Vagina (tissue), 2 donors: ENCODE measurements around the gene CRTAC1. TPM values are rescaled to one million over a fixed set of nuclear protein-coding genes. Genes with fewer than 3 reads are reported as not detected.
A peak's percentile ranks its signal among the peaks of the same experiment; 100 is the strongest.

Source experiments
- DNase-seq, 2 donors: peaks; one replicate each; pipeline ENCODE4 v3.0.0-alpha.2; 2017; ENCODE audit errors: extremely low spot score in 2 of 2
- H3K27ac ChIP-seq: fragments of 200-600 bp; sonication (generic); one replicate; pipeline ENCODE4 v1.5.1; 2019
- H3K27me3 ChIP-seq: fragments of 200-600 bp; sonication (generic); one replicate; pipeline ENCODE4 v1.5.1; 2019
- H3K36me3 ChIP-seq, 2 donors: fragments of 200-600 bp; sonication (generic); one replicate each; pipeline ENCODE4 v1.5.1; 2017 to 2019
- H3K4me1 ChIP-seq: fragments of 200-600 bp; sonication (generic); one replicate; pipeline ENCODE4 v1.5.1; 2019
- H3K4me3 ChIP-seq, 2 donors: fragments of 200-600 bp; sonication (generic); 1 replicate in 1 of 2; 2 replicates in 1 of 2; pipeline ENCODE4 v1.5.1; 2016 to 2019
- H3K9me3 ChIP-seq: fragments of 200-600 bp; sonication (generic); one replicate; pipeline ENCODE4 v1.5.1; 2019
- POLR2A ChIP-seq, 2 donors: fragments of 450-650 bp; IDR thresholded peaks; one replicate each; pipeline ENCODE4 v1.6.1; 2017; ENCODE audit warnings: antibody characterized with exemption in 2 of 2, mild to moderate bottlenecking in 2 of 2, moderate library complexity in 2 of 2
- POLR2AphosphoS5 ChIP-seq, 2 donors: sonication (generic); formaldehyde crosslinking; IDR thresholded peaks; one replicate each; pipeline ENCODE4 v1.9.0; 2017; ENCODE audit warnings: antibody characterized with exemption in 2 of 2, mild to moderate bottlenecking in 2 of 2, low read depth in 1 of 2; ENCODE audit not compliant: insufficient read depth in 1 of 2
- intact Hi-C: fragments of 100-400 bp; cut with DNase I; formaldehyde crosslinking; loops from one replicate; pipeline ENCODE4 v1.15.1; 2023
- total RNA-seq: library from RNA; depleted of rRNA; stranded (reverse); fragments of >200 nt; gene quantifications from one replicate; pipeline ENCODE4 v1.2.3, GENCODE V29; 2016
- TF ChIP-seq, protein P1 (sequence below), 3 experiments: fragments of 450-650 bp in 2 of 3; fragments of 200-600 bp in 1 of 3; sonication (generic) in 1 of 3; IDR thresholded peaks; one replicate each; pipeline ENCODE4 v1.5.1; 2017 to 2019; ENCODE audit warnings: antibody characterized with exemption in 3 of 3, mild to moderate bottlenecking in 2 of 3, moderate library complexity in 2 of 3

Gene CRTAC1
- total RNA-seq, 1 donor from 2014 or later = 2.5 TPM

DNA sequence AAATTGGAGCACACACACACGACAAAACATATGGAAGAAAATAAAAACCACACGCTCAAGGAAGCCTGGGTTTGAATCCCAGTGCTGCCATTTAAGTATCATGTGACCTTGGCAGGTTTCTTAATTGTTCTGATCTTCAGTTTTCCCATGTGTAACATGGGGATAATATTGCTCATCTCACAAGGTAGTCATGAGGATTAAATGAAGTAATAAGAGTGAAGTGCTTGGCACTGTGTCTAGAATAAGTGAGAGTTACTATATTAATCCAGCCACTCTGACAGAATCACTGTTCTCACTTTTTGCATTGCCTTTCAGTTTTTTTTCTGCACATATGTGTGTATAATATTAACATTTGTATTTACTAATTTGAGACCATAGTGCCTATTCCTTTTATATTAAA, 137.5 kb downstream of the CRTAC1 start:
- Histone ChIP-seq H3K27me3 (no peaks in the 10 kb centered on the region), H3K4me3 (no peak overlapping the region), H3K36me3 (no peaks in the 10 kb centered on the region), H3K4me1 (peaks cover 13% of the 10 kb centered on the region), H3K9me3 (no peaks in the 10 kb centered on the region), H3K27ac (no peak overlapping the region)
- no peak for DNase-seq
- intact Hi-C loops = no loop called here
- no peak for TF ChIP-seq POLR2A (IDR thresholded peaks at IDR 0.05)
- TF ChIP-seq, protein P1, sequence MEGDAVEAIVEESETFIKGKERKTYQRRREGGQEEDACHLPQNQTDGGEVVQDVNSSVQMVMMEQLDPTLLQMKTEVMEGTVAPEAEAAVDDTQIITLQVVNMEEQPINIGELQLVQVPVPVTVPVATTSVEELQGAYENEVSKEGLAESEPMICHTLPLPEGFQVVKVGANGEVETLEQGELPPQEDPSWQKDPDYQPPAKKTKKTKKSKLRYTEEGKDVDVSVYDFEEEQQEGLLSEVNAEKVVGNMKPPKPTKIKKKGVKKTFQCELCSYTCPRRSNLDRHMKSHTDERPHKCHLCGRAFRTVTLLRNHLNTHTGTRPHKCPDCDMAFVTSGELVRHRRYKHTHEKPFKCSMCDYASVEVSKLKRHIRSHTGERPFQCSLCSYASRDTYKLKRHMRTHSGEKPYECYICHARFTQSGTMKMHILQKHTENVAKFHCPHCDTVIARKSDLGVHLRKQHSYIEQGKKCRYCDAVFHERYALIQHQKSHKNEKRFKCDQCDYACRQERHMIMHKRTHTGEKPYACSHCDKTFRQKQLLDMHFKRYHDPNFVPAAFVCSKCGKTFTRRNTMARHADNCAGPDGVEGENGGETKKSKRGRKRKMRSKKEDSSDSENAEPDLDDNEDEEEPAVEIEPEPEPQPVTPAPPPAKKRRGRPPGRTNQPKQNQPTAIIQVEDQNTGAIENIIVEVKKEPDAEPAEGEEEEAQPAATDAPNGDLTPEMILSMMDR (IDR thresholded peaks at IDR 0.05) = no peak
- TF ChIP-seq POLR2AphosphoS5 (IDR thresholded peaks at IDR 0.05; ENCODE audit: insufficient read depth in 1 of 2, low read depth in 1 of 2) = no peak

DNA sequence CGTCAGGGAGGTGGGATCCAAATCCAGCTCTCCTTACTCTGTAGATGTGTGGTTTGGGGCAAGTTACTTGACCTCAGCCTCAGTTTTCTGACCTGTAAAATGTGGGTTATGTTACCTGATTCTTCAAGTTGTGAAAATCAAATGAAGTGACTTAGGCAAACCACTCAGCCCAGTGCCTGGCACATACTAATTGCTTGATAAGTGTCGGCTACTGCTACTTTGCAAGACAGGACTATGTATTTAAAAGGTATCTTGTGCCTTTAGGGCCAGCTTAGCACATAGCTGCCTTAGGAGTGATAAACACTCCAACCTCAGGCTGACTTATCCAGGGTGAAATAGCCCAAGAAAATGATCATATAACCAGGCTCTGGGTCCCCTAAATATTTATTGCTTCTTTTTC, 137.9 kb downstream of the CRTAC1 start:
- no peak for DNase-seq
- TF ChIP-seq POLR2AphosphoS5 (IDR thresholded peaks at IDR 0.05; ENCODE audit: insufficient read depth in 1 of 2, low read depth in 1 of 2) = no peak
- TF ChIP-seq POLR2A (IDR thresholded peaks at IDR 0.05) = no peak
- TF ChIP-seq, protein P1 (IDR thresholded peaks at IDR 0.05) = no peak
- Histone ChIP-seq H3K4me1 (peaks cover 13% of the 10 kb centered on the region), H3K4me3 (no peak overlapping the region), H3K36me3 (no peaks in the 10 kb centered on the region), H3K9me3 (no peaks in the 10 kb centered on the region), H3K27me3 (no peaks in the 10 kb centered on the region), H3K27ac (no peak overlapping the region)
- intact Hi-C loops = no loop called here

DNA sequence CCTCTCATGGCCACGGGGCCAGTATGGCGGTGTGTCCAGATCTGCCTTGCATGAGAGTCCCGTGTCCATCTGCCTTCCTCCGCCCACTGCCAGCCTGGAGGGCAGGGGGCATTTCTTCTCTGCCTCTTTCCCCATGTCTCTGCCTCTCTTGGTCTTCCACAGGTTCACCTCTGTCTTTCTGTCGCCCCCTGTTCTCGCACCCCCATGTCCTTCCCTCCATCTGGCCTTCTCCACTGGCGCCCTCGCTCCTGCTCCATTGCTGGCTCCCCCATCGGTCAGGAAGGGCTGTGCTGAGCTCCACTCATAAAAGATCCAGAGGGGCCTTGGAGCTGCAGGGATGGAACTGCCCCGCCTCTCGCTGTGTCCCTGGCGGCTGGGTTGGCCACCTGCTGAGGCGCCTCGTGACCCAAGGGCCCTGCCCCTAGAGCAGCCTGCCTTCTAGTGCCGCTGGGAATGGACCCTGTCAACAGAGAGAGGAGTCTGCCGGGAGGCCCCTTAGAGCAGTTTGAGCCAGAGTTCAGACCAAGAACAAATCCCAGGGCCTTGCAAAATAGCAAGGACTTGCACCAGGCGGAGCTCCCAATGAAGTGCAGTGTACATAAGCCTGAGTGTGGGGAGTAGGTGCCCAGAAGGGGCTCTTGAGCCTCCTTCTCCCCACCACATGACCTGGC, 138.8 kb downstream of the CRTAC1 start:
- Histone ChIP-seq H3K27me3 (no peaks in the 10 kb centered on the region), H3K9me3 (no peaks in the 10 kb centered on the region), H3K36me3 (no peaks in the 10 kb centered on the region), H3K4me1 (peaks cover 13% of the 10 kb centered on the region), H3K27ac (no peak overlapping the region), H3K4me3 (no peak overlapping the region)
- no peak for DNase-seq
- intact Hi-C loops = no loop called here
- TF ChIP-seq, protein P1 (IDR thresholded peaks at IDR 0.05) = no peak
- TF ChIP-seq POLR2AphosphoS5 (IDR thresholded peaks at IDR 0.05; ENCODE audit: insufficient read depth in 1 of 2, low read depth in 1 of 2) = no peak
- no peak for TF ChIP-seq POLR2A (IDR thresholded peaks at IDR 0.05)

DNA sequence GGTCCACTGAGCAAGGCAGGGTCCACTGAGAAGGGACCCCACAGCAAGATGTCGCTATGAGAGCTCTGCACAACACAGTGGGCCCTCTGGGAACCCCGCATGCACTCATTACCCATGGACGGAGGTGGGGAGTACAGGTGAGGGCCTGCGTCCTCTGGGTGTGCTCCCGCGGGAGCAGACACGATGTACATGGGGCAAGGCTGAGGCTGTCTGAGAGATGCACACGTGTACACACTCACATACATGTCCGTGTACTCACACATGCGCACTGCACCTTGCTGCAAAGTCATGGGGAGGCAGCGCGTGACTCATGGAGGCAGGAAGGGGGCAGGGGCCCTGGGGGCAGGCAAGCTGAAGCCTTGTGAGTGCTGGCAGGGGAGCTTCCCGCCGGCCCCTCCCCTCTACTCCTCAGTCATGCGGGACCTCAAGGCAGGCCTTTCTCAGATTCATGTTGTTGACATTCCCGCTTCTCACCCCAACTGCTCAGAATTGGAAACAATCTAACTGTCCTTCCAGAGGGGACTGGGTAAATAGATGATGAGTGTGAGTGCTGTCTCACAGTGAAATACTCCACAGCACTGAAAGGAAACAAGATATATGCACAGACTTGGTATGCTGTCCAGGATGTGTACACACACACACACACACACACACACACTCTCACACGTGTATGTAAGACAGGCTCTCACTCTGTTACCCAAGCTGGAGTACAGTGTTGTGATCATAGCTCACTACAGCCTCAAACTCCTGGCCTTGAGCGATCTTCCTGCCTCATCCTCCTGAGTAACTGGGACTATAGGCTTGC, 140.8 kb downstream of the CRTAC1 start:
- no peak for TF ChIP-seq POLR2AphosphoS5 (IDR thresholded peaks at IDR 0.05; ENCODE audit: insufficient read depth in 1 of 2, low read depth in 1 of 2)
- TF ChIP-seq, protein P1 (IDR thresholded peaks at IDR 0.05) = no peak
- TF ChIP-seq POLR2A (IDR thresholded peaks at IDR 0.05) = no peak
- DNase-seq = no peak
- Histone ChIP-seq H3K4me1 (peaks cover 13% of the 10 kb centered on the region), H3K27me3 (no peaks in the 10 kb centered on the region), H3K9me3 (no peaks in the 10 kb centered on the region), H3K4me3 (no peak overlapping the region), H3K36me3 (no peaks in the 10 kb centered on the region), H3K27ac (peak overlapping the region; percentile 53)
- intact Hi-C loops = no loop called here
